Common myeloid progenitor, CD34-positive (primary cell): ENCODE data around the gene CYP2A6.

Source experiments
- CTCF ChIA-PET: fragments of 350-600 bp; sonication (Branson Sonifier 250); formaldehyde crosslinking; loops from one replicate; lab custom pipeline; 2021; ENCODE audit warnings: antibody characterized with exemption; lab: Charles Lee
- POLR2A ChIA-PET: fragments of 350-600 bp; sonication (Branson Sonifier 250); formaldehyde crosslinking; loops from one replicate; lab custom pipeline; 2021; ENCODE audit warnings: antibody characterized with exemption; lab: Charles Lee
- DNase-seq, 3 donors: peaks; one replicate each; pipeline versions ENCODE4 v3.0.0 to v3.0.0-alpha.2; 2013
- H3K27ac ChIP-seq, 2 experiments: 1 replicate in 1 of 2; 2 replicates in 1 of 2; pipeline ENCODE4 v1.7.0; 2013; ENCODE audit warnings: inconsistent platforms in 2 of 2, low read length in 2 of 2, mild to moderate bottlenecking in 2 of 2, low read depth in 1 of 2, moderate library complexity in 1 of 2; ENCODE audit not compliant: severe bottlenecking in 2 of 2, insufficient read depth in 1 of 2, poor library complexity in 1 of 2
- H3K27me3 ChIP-seq, 5 experiments: replicated peaks in 2 of 5; 1 replicate in 3 of 5; 2 replicates in 2 of 5; pipeline versions ENCODE4 v1.6.1 to v1.7.0; 2013; ENCODE audit warnings: low read length in 4 of 5, mild to moderate bottlenecking in 2 of 5, moderate library complexity in 2 of 5, inconsistent platforms in 1 of 5; ENCODE audit not compliant: insufficient read depth in 5 of 5, control insufficient read depth in 4 of 5
- H3K36me3 ChIP-seq, 4 experiments: 1 replicate in 2 of 4; 2 replicates in 2 of 4; pipeline versions ENCODE4 v1.6.1 to v1.7.0; 2013; ENCODE audit warnings: low read length in 3 of 4, control low read depth in 1 of 4, mild to moderate bottlenecking in 1 of 4; ENCODE audit not compliant: control insufficient read depth in 4 of 4, insufficient read depth in 4 of 4
- H3K4me1 ChIP-seq, 4 experiments: 1 replicate in 3 of 4; 2 replicates in 1 of 4; pipeline versions ENCODE4 v1.6.1 to v1.7.1; 2013; ENCODE audit warnings: low read length in 3 of 4, mild to moderate bottlenecking in 3 of 4, control low read depth in 1 of 4, inconsistent platforms in 1 of 4, moderate library complexity in 1 of 4; ENCODE audit not compliant: control insufficient read depth in 4 of 4, insufficient read depth in 4 of 4; ENCODE audit errors: control extremely low read depth in 1 of 4
- H3K4me3 ChIP-seq, 7 experiments: 1 replicate in 4 of 7; 2 replicates in 3 of 7; pipeline versions ENCODE4 v1.5.1 to v1.7.0; 2013; ENCODE audit warnings: mild to moderate bottlenecking in 7 of 7, low read length in 6 of 7, moderate library complexity in 6 of 7, inconsistent platforms in 2 of 7, low read depth in 2 of 7, control low read depth in 1 of 7; ENCODE audit not compliant: insufficient read depth in 4 of 7, control insufficient read depth in 1 of 7; ENCODE audit errors: extremely low read depth in 1 of 7
- H3K9me3 ChIP-seq, 5 experiments: 1 replicate in 4 of 5; 2 replicates in 1 of 5; pipeline versions ENCODE4 v1.6.1 to v1.7.1; 2013; ENCODE audit warnings: low read length in 4 of 5, mild to moderate bottlenecking in 2 of 5, inconsistent platforms in 1 of 5, low read depth in 1 of 5, moderate library complexity in 1 of 5; ENCODE audit not compliant: control insufficient read depth in 4 of 5, insufficient read depth in 2 of 5; ENCODE audit errors: control extremely low read depth in 1 of 5
- WGBS: methylation state at CpG from one replicate; pipeline ENCODE4 v1.1.5; 2013; ENCODE audit not compliant: insufficient coverage; 5-methylcytosine and 5-hydroxymethylcytosine counted together

The CYP2A6 gene

DNA sequence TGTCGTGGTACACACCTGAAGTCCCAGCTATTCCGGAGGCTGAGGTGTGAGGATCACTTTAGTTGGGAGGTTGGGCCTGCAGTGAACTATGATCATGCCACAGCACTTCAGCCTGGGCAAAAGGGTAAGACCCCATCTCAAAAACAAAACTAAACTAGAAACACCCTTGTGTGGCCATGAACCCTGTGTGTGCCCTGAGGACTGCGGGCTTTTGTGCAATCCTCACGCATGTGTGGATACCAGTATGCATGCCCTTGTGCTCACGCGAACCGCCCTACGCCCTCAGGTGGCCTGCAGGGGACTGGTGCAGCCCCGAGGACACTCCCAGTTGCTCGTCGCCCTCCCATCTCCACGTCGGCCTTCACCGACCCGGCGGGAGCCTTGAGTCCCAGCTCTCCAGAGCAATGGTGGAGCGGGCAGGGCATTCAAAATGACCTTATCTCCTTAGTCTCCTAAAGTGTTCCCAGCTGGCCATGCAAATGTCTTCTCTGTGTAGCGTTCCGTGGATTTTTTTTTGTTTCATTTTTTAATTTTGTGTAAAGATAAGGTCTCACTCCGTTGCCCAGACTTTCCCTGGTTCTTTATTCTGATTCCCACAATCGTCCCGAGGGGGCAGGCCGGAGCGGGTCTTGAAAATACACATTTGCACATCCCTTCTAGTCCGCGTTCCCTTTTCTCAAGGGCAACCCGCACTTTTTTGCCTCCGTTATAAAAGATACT is 52.1 kb downstream of the CYP2A6 start:
- Histone ChIP-seq H3K27ac (peak overlapping the region; percentile 59 to 90), H3K9me3 (no peaks in the 10 kb centered on the region), H3K4me3 (peak overlapping the region; percentile 11 to 93 (median 73)), H3K27me3 (no peaks in the 10 kb centered on the region), H3K4me1 (peaks cover 8 to 47% (median 44%) of the 10 kb centered on the region in 4 experiments), H3K36me3 (peaks cover 0 to 25% (median 19%) of the 10 kb centered on the region in 4 experiments)
- peak; percentile 87 to 93 (median 91) for DNase-seq
- ChIA-PET POLR2A (interaction anchor here (1.5 to 3.2 kb wide), 2 partner anchors 20 to 47 kb away, joined by 6 to 28 read pairs; partner anchors contain the start of genes ACTMAP, RAB4B and SNRPA), CTCF (interaction anchor here (1.0 to 3.5 kb wide), 5 partner anchors 9 to 134 kb away, joined by 3 to 25 read pairs (median 5); partner anchors contain the start of gene RAB4B)
- 6% methylated on average over 15 of the region's 28 CpGs for WGBS

- CTCF ChIA-PET = interaction anchor here (0.6 to 3.5 kb wide), 5 partner anchors 10 to 139 kb away, joined by 3 to 25 read pairs (median 3); partner anchors contain the start of gene RAB4B
- POLR2A ChIA-PET = interaction anchor here (1.5 to 3.2 kb wide), 2 partner anchors 20 to 47 kb away, joined by 6 to 28 read pairs; partner anchors contain the start of genes ACTMAP, RAB4B and SNRPA
- H3K27me3 ChIP-seq = no peaks in the 10 kb centered on the region
- H3K27ac ChIP-seq = peak overlapping the region in 1 of 2 experiments; percentile 90
- peak overlapping the region in 5 of 7 experiments; percentile 71 to 93 (median 77) for H3K4me3 ChIP-seq
- no peak for DNase-seq
- WGBS = 100% methylated on average over 6 of the region's 14 CpGs
- H3K9me3 ChIP-seq = no peaks in the 10 kb centered on the region
- H3K36me3 ChIP-seq = peaks cover 0 to 25% (median 17%) of the 10 kb centered on the region in 4 experiments
- peaks cover 8 to 39% (median 36%) of the 10 kb centered on the region in 4 experiments for H3K4me1 ChIP-seq
These were observed 52.9 kb downstream of the CYP2A6 start for GRCh38 chr19:40797166-40797962.
